GM19238 (cell line): ENCODE data around the gene ZBTB21.
"Not testable (repeated sequence)": the region's sequence is repeated elsewhere in the genome, so short reads cannot be mapped to it uniquely, and the experiment has no call there.

Experiments
- DNase-seq: peaks from one replicate; pipeline ENCODE4 v3.0.0; 2011; ENCODE audit warnings: low spot score; ENCODE audit not compliant: insufficient read length

Gene ZBTB21

GRCh38 chr21:41953831-41954653 is 56.1 kb downstream of the ZBTB21 start, which contains the start of gene C2CD2:
Gene C2CD2, minus strand, starts transcription at chr21:41954018. Its CDS starts 370 bp downstream, at chr21:41953648.
- DNase-seq, result peak; percentile 88

- peak; percentile 61 for DNase-seq
Measured at GRCh38 chr21:41953249-41953830, 56.8 kb downstream of the ZBTB21 start.

GRCh38 chr21:41952568-41953248 is 57.5 kb downstream of the ZBTB21 start:
- DNase-seq, result no peak

- no peak for DNase-seq
Measured at GRCh38 chr21:41951876-41952567, 58.1 kb downstream of the ZBTB21 start.

- DNase-seq, result no peak
Measured at GRCh38 chr21:41950941-41951351, 59.2 kb downstream of the ZBTB21 start.

GRCh38 chr21:41949631-41950030 is 60.5 kb downstream of the ZBTB21 start:
- DNase-seq, result not testable (repeated sequence)

GRCh38 chr21:41948901-41949300 is 61.3 kb downstream of the ZBTB21 start:
- no peak for DNase-seq

GRCh38 chr21:41948078-41948895 is 61.9 kb downstream of the ZBTB21 start:
- no peak for DNase-seq

GRCh38 chr21:41945982-41946381 is 64.2 kb downstream of the ZBTB21 start:
- no peak for DNase-seq

GRCh38 chr21:41943851-41944250 is 66.3 kb downstream of the ZBTB21 start:
- DNase-seq, result no peak

- no peak for DNase-seq
Measured at GRCh38 chr21:41942457-41942856, 67.7 kb downstream of the ZBTB21 start.

- no peak for DNase-seq
Measured at GRCh38 chr21:41941941-41942340, 68.2 kb downstream of the ZBTB21 start.

- no peak for DNase-seq
Measured at GRCh38 chr21:41940431-41940830, 69.7 kb downstream of the ZBTB21 start.

GRCh38 chr21:41939391-41939790 is 70.8 kb downstream of the ZBTB21 start:
- DNase-seq, result no peak
